Calu3 (cell line): Measurements from ENCODE around the gene PCDHA7. TPM values are rescaled to one million over a fixed set of nuclear protein-coding genes. Genes with fewer than 3 reads are reported as not detected.
"Not testable (repeated sequence)": the region's sequence is repeated elsewhere in the genome, so short reads cannot be mapped to it uniquely, and the experiment has no call there.

Experiments
- BruUV-seq: library from RNA; stranded (reverse); fragments of 400-500 nt; replicated peaks from 2 replicates; lab custom pipeline; 2021; lab: Mats Ljungman, UMichigan
- CTCF ChIA-PET: fragments of 300-600 bp; sonication (Branson Sonifier 250); formaldehyde crosslinking; loops from one replicate; lab custom pipeline; 2022; ENCODE audit warnings: antibody characterized with exemption; lab: Charles Lee
- DNase-seq: peaks from one replicate; pipeline ENCODE4 v3.0.0; 2022
- H3K27ac Mint-ChIP-seq: one replicate; pipeline ENCODE4 v1.8.0; 2022; ENCODE audit warnings: mixed read lengths; ENCODE audit not compliant: unreplicated experiment
- H3K27me3 Mint-ChIP-seq: one replicate; pipeline ENCODE4 v1.8.0; 2022; ENCODE audit warnings: mixed read lengths; ENCODE audit not compliant: unreplicated experiment
- H3K36me3 Mint-ChIP-seq: one replicate; pipeline ENCODE4 v1.8.0; 2022; ENCODE audit warnings: mild to moderate bottlenecking, moderate library complexity, mixed read lengths; ENCODE audit not compliant: insufficient read depth, unreplicated experiment
- H3K4me1 Mint-ChIP-seq: one replicate; pipeline ENCODE4 v1.8.0; 2022; ENCODE audit warnings: mild to moderate bottlenecking, low read depth, mixed read lengths; ENCODE audit not compliant: unreplicated experiment
- H3K4me3 Mint-ChIP-seq: one replicate; pipeline ENCODE4 v1.8.0; 2022; ENCODE audit warnings: mild to moderate bottlenecking, low read depth, moderate library complexity, mixed read lengths; ENCODE audit not compliant: unreplicated experiment
- H3K9me3 Mint-ChIP-seq: one replicate; pipeline ENCODE4 v1.8.0; 2022; ENCODE audit warnings: low read depth, mixed read lengths; ENCODE audit not compliant: unreplicated experiment
- intact Hi-C: fragments of 100-400 bp; cut with micrococcal nuclease; formaldehyde crosslinking; loops from one replicate; pipeline ENCODE4 v1.10.0; 2022; ENCODE audit not compliant: unreplicated experiment
- total RNA-seq: library from RNA; stranded (reverse); gene quantifications from 2 replicates; pipeline ENCODE4 v1.2.3, GENCODE V29; 2022
- TF ChIP-seq, protein P1 (sequence below): fragments of 200-600 bp; IDR thresholded peaks from one replicate; pipeline ENCODE4 v1.8.0; 2022; ENCODE audit warnings: antibody characterized with exemption; ENCODE audit not compliant: unreplicated experiment

Gene PCDHA7
- total RNA-seq, 1 experiment from 2014 or later, result 1.2 TPM

DNA sequence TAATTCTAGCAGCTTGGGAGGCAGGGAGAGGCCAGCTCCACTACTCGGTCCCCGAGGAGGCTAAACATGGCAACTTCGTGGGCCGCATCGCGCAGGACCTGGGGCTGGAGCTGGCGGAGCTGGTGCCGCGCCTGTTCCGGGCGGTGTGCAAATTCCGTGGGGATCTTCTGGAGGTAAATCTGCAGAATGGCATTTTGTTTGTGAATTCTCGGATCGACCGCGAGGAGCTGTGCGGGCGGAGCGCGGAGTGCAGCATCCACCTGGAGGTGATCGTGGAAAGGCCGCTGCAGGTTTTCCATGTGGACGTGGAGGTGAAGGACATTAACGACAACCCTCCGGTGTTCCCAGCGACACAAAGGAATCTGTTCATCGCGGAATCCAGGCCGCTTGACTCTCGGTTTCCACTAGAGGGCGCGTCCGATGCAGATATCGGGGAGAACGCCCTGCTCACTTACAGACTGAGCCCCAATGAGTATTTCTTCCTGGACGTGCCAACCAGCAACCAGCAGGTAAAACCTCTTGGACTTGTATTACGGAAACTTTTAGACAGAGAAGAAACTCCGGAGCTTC is 455 bp downstream of the PCDHA7 start:
- H3K27me3 Mint-ChIP-seq, BruUV-seq, H3K27ac Mint-ChIP-seq, intact Hi-C loops, H3K36me3 Mint-ChIP-seq, CTCF ChIA-PET, H3K4me3 Mint-ChIP-seq, H3K4me1 Mint-ChIP-seq, DNase-seq: not testable (repeated sequence)
- H3K9me3 Mint-ChIP-seq, result peaks cover 14% of the 10 kb centered on the region

DNA sequence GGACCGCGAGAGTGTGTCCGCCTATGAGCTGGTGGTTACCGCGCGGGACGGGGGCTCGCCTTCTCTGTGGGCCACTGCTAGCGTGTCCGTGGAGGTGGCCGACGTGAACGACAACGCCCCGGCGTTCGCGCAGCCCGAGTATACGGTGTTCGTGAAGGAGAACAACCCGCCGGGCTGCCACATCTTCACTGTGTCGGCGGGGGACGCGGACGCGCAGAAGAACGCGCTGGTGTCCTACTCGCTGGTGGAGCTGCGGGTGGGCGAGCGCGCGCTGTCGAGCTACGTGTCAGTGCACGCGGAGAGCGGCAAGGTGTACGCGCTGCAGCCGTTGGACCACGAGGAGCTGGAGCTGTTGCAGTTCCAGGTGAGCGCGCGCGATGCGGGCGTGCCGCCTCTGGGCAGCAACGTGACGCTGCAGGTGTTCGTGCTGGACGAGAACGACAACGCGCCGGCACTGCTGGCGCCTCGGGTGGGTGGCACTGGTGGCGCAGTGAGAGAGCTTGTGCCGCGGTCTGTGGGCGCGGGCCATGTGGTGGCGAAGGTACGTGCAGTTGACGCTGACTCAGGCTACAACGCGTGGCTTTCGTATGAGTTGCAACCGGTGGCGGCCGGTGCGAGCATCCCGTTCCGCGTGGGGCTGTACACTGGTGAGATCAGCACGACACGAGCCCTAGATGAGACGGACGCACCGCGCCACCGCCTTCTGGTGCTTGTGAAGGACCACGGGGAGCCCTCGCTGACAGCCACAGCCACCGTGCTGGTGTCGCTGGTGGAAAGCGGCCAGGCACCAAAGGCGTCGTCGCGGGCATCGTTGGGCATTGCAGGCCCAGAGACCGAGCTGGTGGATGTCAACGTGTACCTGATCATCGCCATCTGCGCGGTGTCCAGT is 1.8 kb downstream of the PCDHA7 start:
- Mint-ChIP-seq H3K27ac (no peak overlapping the region), H3K9me3 (peaks cover 21% of the 10 kb centered on the region), H3K4me3 (no peak overlapping the region), H3K27me3 (no peaks in the 10 kb centered on the region), H3K36me3 (peaks cover 4% of the 10 kb centered on the region), H3K4me1 (no peaks in the 10 kb centered on the region)
- intact Hi-C loops, result no loop called here
- DNase-seq, result no peak
- CTCF ChIA-PET, result no interaction called here
- no TSS peak for BruUV-seq
- TF ChIP-seq, protein P1, sequence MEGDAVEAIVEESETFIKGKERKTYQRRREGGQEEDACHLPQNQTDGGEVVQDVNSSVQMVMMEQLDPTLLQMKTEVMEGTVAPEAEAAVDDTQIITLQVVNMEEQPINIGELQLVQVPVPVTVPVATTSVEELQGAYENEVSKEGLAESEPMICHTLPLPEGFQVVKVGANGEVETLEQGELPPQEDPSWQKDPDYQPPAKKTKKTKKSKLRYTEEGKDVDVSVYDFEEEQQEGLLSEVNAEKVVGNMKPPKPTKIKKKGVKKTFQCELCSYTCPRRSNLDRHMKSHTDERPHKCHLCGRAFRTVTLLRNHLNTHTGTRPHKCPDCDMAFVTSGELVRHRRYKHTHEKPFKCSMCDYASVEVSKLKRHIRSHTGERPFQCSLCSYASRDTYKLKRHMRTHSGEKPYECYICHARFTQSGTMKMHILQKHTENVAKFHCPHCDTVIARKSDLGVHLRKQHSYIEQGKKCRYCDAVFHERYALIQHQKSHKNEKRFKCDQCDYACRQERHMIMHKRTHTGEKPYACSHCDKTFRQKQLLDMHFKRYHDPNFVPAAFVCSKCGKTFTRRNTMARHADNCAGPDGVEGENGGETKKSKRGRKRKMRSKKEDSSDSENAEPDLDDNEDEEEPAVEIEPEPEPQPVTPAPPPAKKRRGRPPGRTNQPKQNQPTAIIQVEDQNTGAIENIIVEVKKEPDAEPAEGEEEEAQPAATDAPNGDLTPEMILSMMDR, result no peak

DNA sequence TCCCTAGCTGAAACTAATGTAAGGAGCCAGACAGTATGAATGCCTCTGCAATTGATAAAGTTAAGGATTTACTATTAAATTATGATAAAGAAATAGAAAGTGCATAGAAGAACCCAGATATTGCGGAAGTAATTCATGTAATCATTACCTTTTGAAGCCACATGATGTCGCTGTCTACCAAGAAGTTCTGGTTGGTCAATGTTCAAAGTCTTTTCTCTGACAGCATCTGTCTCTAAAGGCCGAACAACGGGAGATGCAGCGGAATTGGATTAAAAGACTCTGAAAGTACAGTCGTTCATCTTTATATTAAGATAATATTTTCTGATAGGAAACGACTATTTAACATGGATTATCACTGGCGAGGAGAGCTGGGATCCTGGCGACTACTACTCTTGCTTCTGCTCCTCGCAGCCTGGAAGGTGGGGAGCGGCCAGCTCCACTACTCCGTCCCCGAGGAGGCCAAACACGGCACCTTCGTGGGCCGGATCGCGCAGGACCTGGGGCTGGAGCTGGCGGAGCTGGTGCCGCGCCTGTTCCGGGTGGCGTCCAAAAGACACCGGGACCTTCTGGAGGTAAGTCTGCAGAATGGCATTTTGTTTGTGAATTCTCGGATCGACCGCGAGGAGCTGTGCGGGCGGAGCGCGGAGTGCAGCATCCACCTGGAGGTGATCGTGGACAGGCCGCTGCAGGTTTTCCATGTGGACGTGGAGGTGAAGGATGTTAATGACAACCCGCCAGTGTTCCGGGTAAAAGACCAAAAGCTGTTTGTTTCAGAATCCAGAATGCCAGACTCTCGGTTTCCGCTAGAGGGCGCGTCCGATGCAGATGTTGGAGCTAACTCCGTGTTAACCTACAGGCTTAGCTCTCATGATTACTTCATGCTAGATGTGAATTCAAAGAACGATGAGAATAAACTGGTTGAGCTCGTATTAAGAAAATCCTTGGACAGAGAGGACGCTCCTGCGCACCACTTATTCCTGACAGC is 7.2 kb downstream of the PCDHA7 start, which contains the start of gene PCDHA8:
PCDHA8 (plus strand) TSS at position 210 of the 985 bp plus-strand sequence; CDS start at position 345, 135 bp downstream.
- no peaks in the 10 kb centered on the region for H3K4me1 Mint-ChIP-seq
- no peaks in the 10 kb centered on the region for H3K27me3 Mint-ChIP-seq
- no peak within 1 kb of the TSS for H3K4me3 Mint-ChIP-seq
- TF ChIP-seq, protein P1, result no peak
- H3K27ac Mint-ChIP-seq, result no peak within 1 kb of the TSS
- BruUV-seq, result no TSS peak
- no peak for DNase-seq
- CTCF ChIA-PET, result no interaction called here
- H3K9me3 Mint-ChIP-seq, result peaks cover 16% of the 10 kb centered on the region
- no peaks in the 10 kb centered on the region for H3K36me3 Mint-ChIP-seq
- intact Hi-C loops, result no loop called here

DNA sequence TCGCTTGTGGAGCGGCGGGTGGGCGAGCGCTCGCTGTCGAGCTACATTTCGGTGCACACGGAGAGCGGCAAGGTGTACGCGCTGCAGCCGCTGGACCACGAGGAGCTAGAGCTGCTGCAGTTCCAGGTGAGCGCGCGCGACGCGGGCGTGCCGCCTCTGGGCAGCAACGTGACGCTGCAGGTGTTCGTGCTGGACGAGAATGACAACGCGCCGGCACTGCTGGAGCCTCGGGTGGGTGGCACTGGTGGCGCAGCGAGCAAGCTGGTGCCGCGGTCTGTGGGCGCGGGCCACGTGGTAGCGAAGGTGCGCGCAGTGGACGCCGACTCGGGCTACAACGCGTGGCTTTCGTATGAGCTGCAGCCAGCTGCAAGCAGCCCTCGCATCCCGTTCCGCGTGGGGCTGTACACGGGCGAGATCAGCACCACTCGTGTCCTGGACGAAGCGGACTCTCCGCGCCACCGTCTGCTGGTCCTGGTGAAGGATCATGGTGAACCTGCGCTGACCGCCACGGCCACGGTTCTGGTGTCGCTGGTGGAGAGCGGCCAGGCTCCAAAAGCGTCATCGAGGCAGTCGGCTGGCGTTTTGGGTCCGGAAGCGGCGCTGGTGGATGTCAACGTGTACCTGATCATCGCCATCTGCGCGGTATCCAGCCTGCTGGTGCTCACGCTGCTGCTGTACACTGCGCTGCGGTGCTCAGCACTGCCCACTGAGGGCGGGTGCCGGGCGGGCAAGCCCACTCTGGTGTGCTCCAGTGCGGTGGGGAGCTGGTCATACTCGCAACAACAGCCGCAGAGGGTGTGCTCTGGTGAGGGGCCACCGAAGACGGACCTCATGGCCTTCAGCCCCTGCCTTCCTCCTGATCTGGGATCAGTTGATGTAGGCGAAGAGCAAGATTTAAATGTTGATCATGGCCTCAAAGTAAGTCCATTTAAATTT is 9.0 kb downstream of the PCDHA7 start:
- peaks cover 12% of the 10 kb centered on the region for H3K9me3 Mint-ChIP-seq
- CTCF ChIA-PET, result no interaction called here
- no peak overlapping the region for H3K27ac Mint-ChIP-seq
- H3K27me3 Mint-ChIP-seq, result no peaks in the 10 kb centered on the region
- DNase-seq, result no peak
- BruUV-seq, result no TSS peak
- H3K36me3 Mint-ChIP-seq, result no peaks in the 10 kb centered on the region
- intact Hi-C loops, result no loop called here
- no peak overlapping the region for H3K4me3 Mint-ChIP-seq
- no peaks in the 10 kb centered on the region for H3K4me1 Mint-ChIP-seq
- TF ChIP-seq, protein P1, result no peak

DNA sequence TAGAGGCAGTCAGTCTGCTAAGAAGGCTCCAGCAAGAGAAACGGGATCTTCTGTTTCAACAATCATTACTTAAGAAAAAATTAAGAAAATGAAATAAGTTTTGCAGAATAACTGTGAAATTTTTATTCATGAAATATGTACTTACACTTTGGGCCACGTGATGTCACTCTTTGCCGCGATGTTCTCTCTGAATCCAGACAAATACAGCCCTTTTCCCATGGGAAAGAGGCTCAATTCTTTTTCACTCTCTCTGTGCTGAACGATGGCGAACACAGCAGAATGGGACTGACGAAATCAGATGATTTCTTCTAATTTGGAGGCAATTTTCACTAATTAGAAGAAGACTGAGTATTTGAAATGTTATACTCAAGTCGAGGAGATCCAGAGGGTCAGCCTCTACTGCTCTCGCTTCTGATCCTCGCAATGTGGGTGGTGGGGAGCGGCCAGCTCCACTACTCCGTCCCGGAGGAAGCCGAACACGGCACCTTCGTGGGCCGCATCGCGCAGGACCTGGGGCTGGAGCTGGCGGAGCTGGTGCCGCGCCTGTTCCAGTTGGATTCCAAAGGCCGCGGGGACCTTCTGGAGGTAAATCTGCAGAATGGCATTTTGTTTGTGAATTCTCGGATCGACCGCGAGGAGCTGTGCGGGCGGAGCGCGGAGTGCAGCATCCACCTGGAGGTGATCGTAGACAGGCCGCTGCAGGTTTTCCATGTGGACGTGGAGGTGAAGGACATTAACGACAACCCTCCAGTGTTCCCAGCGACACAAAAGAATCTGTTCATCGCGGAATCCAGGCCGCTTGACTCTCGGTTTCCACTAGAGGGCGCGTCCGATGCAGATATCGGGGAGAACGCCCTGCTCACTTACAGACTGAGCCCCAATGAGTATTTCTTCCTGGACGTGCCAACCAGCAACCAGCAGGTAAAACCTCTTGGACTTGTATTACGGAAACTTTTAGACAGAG is 14.4 kb downstream of the PCDHA7 start, which contains the start of gene PCDHA9:
PCDHA9 (plus strand) TSS at position 244 of the 964 bp plus-strand sequence; CDS start at position 358, 114 bp downstream.
- H3K4me1 Mint-ChIP-seq, BruUV-seq, H3K27ac Mint-ChIP-seq, H3K4me3 Mint-ChIP-seq, H3K9me3 Mint-ChIP-seq, DNase-seq, H3K36me3 Mint-ChIP-seq, H3K27me3 Mint-ChIP-seq, CTCF ChIA-PET: not testable (repeated sequence)
- intact Hi-C loops, result loop anchor here (1.0 kb wide), 1 partner anchor 193 kb away; no protein-coding TSS in a partner anchor
